ENCODE data around the gene SOX4. TPM values are rescaled to one million over a fixed set of nuclear protein-coding genes. Genes with fewer than 3 reads are reported as not detected.
A peak's percentile ranks its signal among the peaks of the same experiment; 100 is the strongest.

Gene SOX4
- polyA plus RNA-seq, 1 of the 3 experiments (the other 2 are of a cell fraction): 5.5 TPM

- Histone ChIP-seq H3K9me3 (no peaks in the 10 kb centered on the region), H3F3A (replicated peaks; ENCODE audit: insufficient read depth) (peaks cover 31% of the 10 kb centered on the region), H3K79me2 (ENCODE audit: insufficient read depth) (peaks cover 65% of the 10 kb centered on the region), H3K4me3 (ENCODE audit: low read depth in 2 of 2, low read length in 1 of 2) (peak overlapping the region; percentile 81 to 95), H3K36me3 (replicated peaks in 1 of 2; ENCODE audit: control insufficient read depth in 1 of 2, insufficient read depth in 2 of 2, low read length in 1 of 2) (peaks cover 29 to 35% of the 10 kb centered on the region in 2 experiments), H3K9ac (peak overlapping the region; percentile 89), H3K27ac (ENCODE audit: low read depth in 2 of 2, low read length in 1 of 2) (peak overlapping the region; percentile 88 to 98), H3K27me3 (ENCODE audit: insufficient read depth) (no peaks in the 10 kb centered on the region), H3K9me2 (no peaks in the 10 kb centered on the region), H3K4me1 (ENCODE audit: control insufficient read depth in 1 of 2, insufficient read depth in 2 of 2, low read depth in 1 of 2, low read length in 1 of 2) (peaks cover 13 to 22% of the 10 kb centered on the region in 2 experiments), H3K4me2 (peak overlapping the region; percentile 79), H4K20me1 (ENCODE audit: insufficient read depth) (peaks cover 21% of the 10 kb centered on the region; the same call in 1 of the 2 replicates), H2AFZ (ENCODE audit: low read depth) (peak overlapping the region; percentile 51)
- TF ChIP-seq RAD21 (IDR thresholded peaks at IDR 0.05; ENCODE audit: low read length): peak; percentile 42
- TF ChIP-seq SIN3A (IDR thresholded peaks at IDR 0.05; ENCODE audit: borderline replicate concordance, low read depth, low read length): no peak
- 0 out of 2 replicates have a peak, but pooled peaks have one; percentile 4 for TF ChIP-seq MXI1 (IDR thresholded peaks at IDR 0.05; ENCODE audit: low read depth, low read length)
- 0 out of 2 replicates have a peak, but pooled peaks have one; percentile 19 for TF ChIP-seq YY1 (IDR thresholded peaks at IDR 0.05; ENCODE audit: low read depth)
- TF ChIP-seq USF2 (IDR thresholded peaks at IDR 0.05; ENCODE audit: borderline replicate concordance, low read depth, low read length): no peak
- TF ChIP-seq, protein P1, sequence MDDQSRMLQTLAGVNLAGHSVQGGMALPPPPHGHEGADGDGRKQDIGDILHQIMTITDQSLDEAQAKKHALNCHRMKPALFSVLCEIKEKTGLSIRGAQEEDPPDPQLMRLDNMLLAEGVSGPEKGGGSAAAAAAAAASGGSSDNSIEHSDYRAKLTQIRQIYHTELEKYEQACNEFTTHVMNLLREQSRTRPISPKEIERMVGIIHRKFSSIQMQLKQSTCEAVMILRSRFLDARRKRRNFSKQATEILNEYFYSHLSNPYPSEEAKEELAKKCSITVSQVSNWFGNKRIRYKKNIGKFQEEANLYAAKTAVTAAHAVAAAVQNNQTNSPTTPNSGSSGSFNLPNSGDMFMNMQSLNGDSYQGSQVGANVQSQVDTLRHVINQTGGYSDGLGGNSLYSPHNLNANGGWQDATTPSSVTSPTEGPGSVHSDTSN (IDR thresholded peaks at IDR 0.05): no peak
- TF ChIP-seq, protein P2, sequence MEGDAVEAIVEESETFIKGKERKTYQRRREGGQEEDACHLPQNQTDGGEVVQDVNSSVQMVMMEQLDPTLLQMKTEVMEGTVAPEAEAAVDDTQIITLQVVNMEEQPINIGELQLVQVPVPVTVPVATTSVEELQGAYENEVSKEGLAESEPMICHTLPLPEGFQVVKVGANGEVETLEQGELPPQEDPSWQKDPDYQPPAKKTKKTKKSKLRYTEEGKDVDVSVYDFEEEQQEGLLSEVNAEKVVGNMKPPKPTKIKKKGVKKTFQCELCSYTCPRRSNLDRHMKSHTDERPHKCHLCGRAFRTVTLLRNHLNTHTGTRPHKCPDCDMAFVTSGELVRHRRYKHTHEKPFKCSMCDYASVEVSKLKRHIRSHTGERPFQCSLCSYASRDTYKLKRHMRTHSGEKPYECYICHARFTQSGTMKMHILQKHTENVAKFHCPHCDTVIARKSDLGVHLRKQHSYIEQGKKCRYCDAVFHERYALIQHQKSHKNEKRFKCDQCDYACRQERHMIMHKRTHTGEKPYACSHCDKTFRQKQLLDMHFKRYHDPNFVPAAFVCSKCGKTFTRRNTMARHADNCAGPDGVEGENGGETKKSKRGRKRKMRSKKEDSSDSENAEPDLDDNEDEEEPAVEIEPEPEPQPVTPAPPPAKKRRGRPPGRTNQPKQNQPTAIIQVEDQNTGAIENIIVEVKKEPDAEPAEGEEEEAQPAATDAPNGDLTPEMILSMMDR (IDR thresholded peaks at IDR 0.05): peak; percentile 75
- no peak for TF ChIP-seq ELF1 (IDR thresholded peaks at IDR 0.05)
- TF ChIP-seq TEAD4 (IDR thresholded peaks at IDR 0.05; ENCODE audit: borderline replicate concordance, insufficient read depth): 0 out of 2 replicates have a peak, but pooled peaks have one; percentile 6
- DNase-seq: no peak
- ChIA-PET CTCF (interaction anchor here (0.9 to 7.3 kb wide), 15 partner anchors 9 to 1849 kb away, joined by 3 to 64 read pairs (median 4); no protein-coding TSS in a partner anchor), POLR2A (interaction anchor here (0.6 to 10.5 kb wide), 9 partner anchors 172 to 1034 kb away, joined by 3 to 173 read pairs (median 4); no protein-coding TSS in a partner anchor)
- WGBS (ENCODE audit: low lambda C conversion rate): 2% methylated on average over 14 of the region's 14 CpGs
Observed at GRCh38 chr6:21596949-21597682, 3.6 kb downstream of the SOX4 start.
